A549 (cell line): ENCODE results near the gene TAS1R3. TPM values are rescaled to one million over a fixed set of nuclear protein-coding genes. Genes with fewer than 3 reads are reported as not detected.

Experiments
- ATAC-seq, 2 experiments: fragments of 200-7000 bp in 1 of 2; fragments of >200 bp in 1 of 2; cut with Nextera tagmentation in 1 of 2; cut with Tn5 transposase in 1 of 2; 3 replicates each; pipeline versions ENCODE4 v1.8.0 to v1.9.1; 2018 to 2020; ENCODE audit warnings: mild to moderate bottlenecking in 1 of 2, moderate library complexity in 1 of 2
- CTCF ChIA-PET: fragments of 300-600 bp; sonication (Branson Sonifier 250); formaldehyde crosslinking; extraction: SDS; loops from one replicate; lab custom pipeline; 2021; ENCODE audit warnings: antibody characterized with exemption, inconsistent platforms; lab: Yijun Ruan, JAX
- POLR2A ChIA-PET: fragments of 350-600 bp; formaldehyde crosslinking; extraction: SDS; loops from one replicate; lab custom pipeline; 2021; ENCODE audit warnings: antibody characterized with exemption, inconsistent platforms; lab: Yijun Ruan, JAX
- DNase-seq, 2 experiments: peaks; one replicate each; pipeline versions ENCODE4 v3.0.0 to v3.0.0-alpha.2; 2011 to 2016; ENCODE audit warnings: low read depth in 1 of 2, low spot score in 1 of 2
- FAIRE-seq: peaks from 2 replicates; lab custom pipeline; 2011; peaks lifted over from hg19 to GRCh38; lab: Jason Lieb, UNC
- H3K27ac ChIP-seq, 2 experiments: fragments of >200 bp; sonication (Bioruptor Twin); formaldehyde crosslinking; 3 replicates each; pipeline ENCODE4 v1.5.1; 2016 to 2017
- H3K4me1 ChIP-seq: fragments of >200 bp; sonication (Bioruptor Twin); formaldehyde crosslinking; 3 replicates; pipeline ENCODE4 v1.6.1; 2016
- H3K4me2 ChIP-seq: fragments of >200 bp; sonication (Bioruptor Twin); formaldehyde crosslinking; 3 replicates; pipeline ENCODE4 v1.6.1; 2016
- H3K4me3 ChIP-seq: fragments of >200 bp; sonication (Bioruptor Twin); formaldehyde crosslinking; 3 replicates; pipeline ENCODE4 v1.5.1; 2016
- H3K9me3 ChIP-seq: fragments of >200 bp; sonication (Bioruptor Twin); formaldehyde crosslinking; 3 replicates; pipeline ENCODE4 v1.6.1; 2016
- CBX2 ChIP-seq: fragments of 200-600 bp; sonication (generic); IDR thresholded peaks from 2 replicates; pipeline ENCODE4 v1.6.1; 2016; ENCODE audit warnings: low read depth, mild to moderate bottlenecking, borderline replicate concordance
- CTCF ChIP-seq: fragments of >200 bp; sonication (Bioruptor Twin); formaldehyde crosslinking; IDR thresholded peaks from 3 replicates; pipeline ENCODE4 v1.5.1; 2016
- EHMT2 ChIP-seq: fragments of 200-600 bp; sonication (generic); IDR thresholded peaks from 2 replicates; pipeline ENCODE4 v1.6.1; 2016; ENCODE audit warnings: antibody characterized with exemption, low read depth, mild to moderate bottlenecking, moderate library complexity
- EP300 ChIP-seq, 2 experiments: fragments of >200 bp; sonication (Bioruptor Twin); formaldehyde crosslinking; IDR thresholded peaks; 2 replicates in 1 of 2; 3 replicates in 1 of 2; pipeline ENCODE4 v1.6.1; 2016 to 2017
- HDAC2 ChIP-seq: fragments of 200-600 bp; sonication (generic); IDR thresholded peaks from 2 replicates; pipeline ENCODE4 v1.6.1; 2016
- JUN ChIP-seq, 2 experiments: fragments of >200 bp; sonication (Bioruptor Twin); formaldehyde crosslinking; IDR thresholded peaks; 2 replicates in 1 of 2; 3 replicates in 1 of 2; pipeline ENCODE4 v1.6.1; 2016 to 2017
- JUNB ChIP-seq: fragments of >200 bp; sonication (Bioruptor Twin); formaldehyde crosslinking; IDR thresholded peaks from 2 replicates; pipeline ENCODE4 v1.6.1; 2016
- MAFK ChIP-seq: fragments of 450-650 bp; IDR thresholded peaks from 2 replicates; pipeline ENCODE4 v1.6.1; 2014; ENCODE audit not compliant: partially characterized antibody
- MAX ChIP-seq: IDR thresholded peaks from 2 replicates; pipeline ENCODE4 v1.6.1; 2012
- MAZ ChIP-seq: fragments of 150-350 bp; IDR thresholded peaks from 2 replicates; pipeline ENCODE4 v1.6.1; 2014; ENCODE audit warnings: antibody characterized with exemption, low read depth, low read length, borderline replicate concordance
- NPAS2 ChIP-seq: fragments of 250-450 bp; sonication (Bioruptor Pico); IDR thresholded peaks from 2 replicates; pipeline ENCODE4 v1.8.0; 2022; ENCODE audit warnings: mild to moderate bottlenecking, moderate library complexity, borderline replicate concordance
- NR3C1 ChIP-seq: fragments of >200 bp; sonication (Bioruptor Twin); formaldehyde crosslinking; IDR thresholded peaks from 3 replicates; pipeline ENCODE4 v1.6.1; 2017
- PBX3 ChIP-seq: IDR thresholded peaks from 2 replicates; pipeline ENCODE4 v1.6.1; 2012
- POLR2AphosphoS2 ChIP-seq: conservative IDR thresholded peaks from 2 replicates; pipeline ENCODE4 v1.6.1; 2012; ENCODE audit warnings: low read length, improper control_type of control experiment, inconsistent platforms
- RAD21 ChIP-seq, 2 experiments: fragments of >200 bp in 1 of 2; sonication (Bioruptor Twin) in 1 of 2; formaldehyde crosslinking in 1 of 2; IDR thresholded peaks in 1 of 2; conservative IDR thresholded peaks in 1 of 2; 2 replicates in 1 of 2; 3 replicates in 1 of 2; pipeline ENCODE4 v1.6.1; 2012 to 2018; ENCODE audit warnings: inconsistent platforms in 1 of 2
- RARB ChIP-seq: fragments of 250-450 bp; sonication (Bioruptor Pico); IDR thresholded peaks from 2 replicates; pipeline ENCODE4 v1.8.0; 2021; ENCODE audit warnings: mild to moderate bottlenecking, moderate library complexity
- SREBF2 ChIP-seq: fragments of 450-650 bp; IDR thresholded peaks from 2 replicates; pipeline ENCODE4 v1.6.1; 2014; ENCODE audit warnings: mild to moderate bottlenecking, moderate library complexity
- TFCP2L1 ChIP-seq: fragments of 250-450 bp; sonication (Bioruptor Pico); IDR thresholded peaks from 2 replicates; pipeline ENCODE4 v1.5.0; 2021; ENCODE audit warnings: mild to moderate bottlenecking
- ZFP36 ChIP-seq: fragments of 450-650 bp; IDR thresholded peaks from 2 replicates; pipeline ENCODE4 v1.6.1; 2014; ENCODE audit warnings: borderline replicate concordance; ENCODE audit not compliant: partially characterized antibody
- ZSCAN20 ChIP-seq: fragments of 250-450 bp; sonication (Bioruptor Pico); IDR thresholded peaks from 2 replicates; pipeline ENCODE4 v1.8.0; 2022; ENCODE audit warnings: mild to moderate bottlenecking, moderate library complexity
- WGBS: methylation state at CpG from one replicate; pipeline ENCODE4 v1.1.6; 2017; ENCODE audit errors: missing lambda C conversion rate; 5-methylcytosine and 5-hydroxymethylcytosine counted together
- polyA plus RNA-seq, 4 experiments: library from polyadenylated mRNA; depleted of rRNA in 3 of 4; stranded (reverse); fragments of >200 nt; fragmentation: RNase III in 1 of 4; extraction: RNeasy Plus Mini Kit Qiagen cat#74134 plus additional on column Dnase treatment in 1 of 4; gene quantifications; 2 replicates in 3 of 4; 3 replicates in 1 of 4; pipeline ENCODE4 v1.2.3, GENCODE V29; 2011 to 2017
- TF ChIP-seq, protein P1 (sequence below): fragments of 150-350 bp; IDR thresholded peaks from 2 replicates; pipeline ENCODE4 v1.6.1; 2014; ENCODE audit warnings: low read depth, mild to moderate bottlenecking, low read length
- TF ChIP-seq, protein P2 (sequence below): fragments of 250-450 bp; sonication (Bioruptor Pico); IDR thresholded peaks from 2 replicates; pipeline ENCODE4 v1.5.0; 2021; ENCODE audit warnings: mild to moderate bottlenecking, moderate library complexity, borderline replicate concordance

TAS1R3 gene
- polyA plus RNA-seq, 2 of the 4 experiments (the other 2 are of a cell fraction) = 0.05 to 0.15 TPM

DNA sequence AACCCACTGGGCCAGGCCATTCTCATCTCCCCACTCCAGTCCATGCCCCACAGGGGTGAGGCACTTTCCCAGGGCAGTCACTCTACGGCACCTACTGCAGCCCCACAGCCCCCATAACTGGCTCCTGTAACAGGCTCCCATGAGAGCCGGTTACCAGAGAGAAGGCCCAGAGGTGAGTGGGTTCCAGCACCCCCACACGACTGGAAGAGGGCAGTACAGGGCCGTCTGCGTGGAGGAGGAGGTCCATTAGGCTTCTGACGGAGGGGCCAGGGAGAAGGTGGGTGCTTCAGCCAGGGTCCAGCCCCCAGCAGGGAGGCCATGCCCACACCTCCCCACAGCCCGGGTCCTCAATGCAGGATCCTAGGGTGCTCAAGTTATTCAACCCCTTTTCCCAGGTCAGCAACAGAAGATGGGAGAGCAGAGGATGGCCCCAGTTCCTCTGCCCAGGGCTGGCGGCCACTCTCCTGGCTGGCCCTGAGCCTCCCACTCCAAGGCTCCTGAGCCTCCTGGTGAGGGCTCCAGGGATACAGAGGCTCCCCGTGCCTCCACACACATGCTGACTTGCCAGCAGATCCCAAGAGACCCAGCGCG lies 24.9 kb upstream of the TAS1R3 start:
- 57% methylated on average over 8 of the region's 11 CpGs for WGBS
- ChIA-PET POLR2A (no interaction called here), CTCF (interaction anchor here (1.1 to 1.6 kb wide), 5 partner anchors 15 to 325 kb away, joined by 3 to 7 read pairs (median 3); no protein-coding TSS in a partner anchor)
- TF ChIP-seq NR3C1 = no peak
- TF ChIP-seq, protein P1, sequence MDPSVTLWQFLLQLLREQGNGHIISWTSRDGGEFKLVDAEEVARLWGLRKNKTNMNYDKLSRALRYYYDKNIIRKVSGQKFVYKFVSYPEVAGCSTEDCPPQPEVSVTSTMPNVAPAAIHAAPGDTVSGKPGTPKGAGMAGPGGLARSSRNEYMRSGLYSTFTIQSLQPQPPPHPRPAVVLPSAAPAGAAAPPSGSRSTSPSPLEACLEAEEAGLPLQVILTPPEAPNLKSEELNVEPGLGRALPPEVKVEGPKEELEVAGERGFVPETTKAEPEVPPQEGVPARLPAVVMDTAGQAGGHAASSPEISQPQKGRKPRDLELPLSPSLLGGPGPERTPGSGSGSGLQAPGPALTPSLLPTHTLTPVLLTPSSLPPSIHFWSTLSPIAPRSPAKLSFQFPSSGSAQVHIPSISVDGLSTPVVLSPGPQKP = no peak
- no peak for TF ChIP-seq MAZ
- no peak for TF ChIP-seq MAX
- TF ChIP-seq RAD21 (conservative IDR thresholded peaks at IDR 0.05 in 1 of 2, IDR thresholded peaks at IDR 0.05 in 1 of 2) = no peak
- no peak for TF ChIP-seq PBX3
- no peak for TF ChIP-seq NPAS2 (CRISPR knock-in tag)
- TF ChIP-seq POLR2AphosphoS2 = no peak
- no peak for TF ChIP-seq HDAC2
- TF ChIP-seq ZFP36 = no peak
- no peak for TF ChIP-seq CBX2
- TF ChIP-seq RARB (CRISPR knock-in tag) = no peak
- TF ChIP-seq JUN (IDR thresholded peaks at IDR 0.05) = no peak
- TF ChIP-seq JUNB = no peak
- peak overlapping the region; percentile 91 for H3K4me3 ChIP-seq
- FAIRE-seq (no peak), DNase-seq (no peak), ATAC-seq (peak in 1 of 2 experiments; percentile 8; a peak in 3 of 6 replicates)
- peak overlapping the region; percentile 91 for H3K4me2 ChIP-seq
- H3K4me1 ChIP-seq = peaks cover 41% of the 10 kb centered on the region
- H3K9me3 ChIP-seq = no peaks in the 10 kb centered on the region
- peak overlapping the region; percentile 87 to 95 for H3K27ac ChIP-seq

DNA sequence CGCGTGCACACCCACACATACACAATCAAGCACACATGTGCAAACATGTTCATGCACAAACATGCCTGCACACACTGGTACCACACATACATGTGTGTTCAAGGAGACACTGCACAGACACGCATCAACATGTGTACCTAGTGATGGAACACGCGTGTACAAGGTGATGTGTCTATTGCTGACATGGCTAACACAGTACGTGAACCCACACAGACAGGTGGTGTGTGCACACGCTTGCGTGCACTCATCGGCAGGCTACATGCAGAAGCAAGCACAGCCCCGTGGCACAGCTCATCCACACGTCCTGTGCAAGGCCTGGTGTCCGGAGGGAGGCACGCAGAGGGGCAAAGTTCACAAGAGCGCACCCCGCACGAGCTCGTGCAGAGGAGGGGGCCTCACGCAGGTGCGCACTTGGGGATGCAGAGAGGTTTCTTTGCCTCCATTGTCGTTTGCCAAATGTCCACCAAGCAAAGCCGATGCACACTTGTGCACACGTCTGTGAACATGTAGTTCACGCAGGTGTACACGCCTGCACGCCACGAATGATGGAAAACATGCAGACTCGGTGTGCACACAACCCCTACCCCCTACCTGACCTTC lies 24.3 kb upstream of the TAS1R3 start:
- POLR2A ChIA-PET = no interaction called here
- H3K4me2 ChIP-seq = peak overlapping the region; percentile 91
- FAIRE-seq = no peak

More for the DNA sequence above, 24.3 kb upstream of the TAS1R3 start:
- 72% methylated on average over 14 of the region's 27 CpGs for WGBS
- TF ChIP-seq CTCF (no peak), MAFK (no peak), NPAS2 (CRISPR knock-in tag) (no peak), TFCP2L1 (CRISPR knock-in tag) (no peak), EP300 (IDR thresholded peaks at IDR 0.05) (no peak), EHMT2 (no peak), ZSCAN20 (CRISPR knock-in tag) (no peak), SREBF2 (no peak)
- TF ChIP-seq, protein P2, sequence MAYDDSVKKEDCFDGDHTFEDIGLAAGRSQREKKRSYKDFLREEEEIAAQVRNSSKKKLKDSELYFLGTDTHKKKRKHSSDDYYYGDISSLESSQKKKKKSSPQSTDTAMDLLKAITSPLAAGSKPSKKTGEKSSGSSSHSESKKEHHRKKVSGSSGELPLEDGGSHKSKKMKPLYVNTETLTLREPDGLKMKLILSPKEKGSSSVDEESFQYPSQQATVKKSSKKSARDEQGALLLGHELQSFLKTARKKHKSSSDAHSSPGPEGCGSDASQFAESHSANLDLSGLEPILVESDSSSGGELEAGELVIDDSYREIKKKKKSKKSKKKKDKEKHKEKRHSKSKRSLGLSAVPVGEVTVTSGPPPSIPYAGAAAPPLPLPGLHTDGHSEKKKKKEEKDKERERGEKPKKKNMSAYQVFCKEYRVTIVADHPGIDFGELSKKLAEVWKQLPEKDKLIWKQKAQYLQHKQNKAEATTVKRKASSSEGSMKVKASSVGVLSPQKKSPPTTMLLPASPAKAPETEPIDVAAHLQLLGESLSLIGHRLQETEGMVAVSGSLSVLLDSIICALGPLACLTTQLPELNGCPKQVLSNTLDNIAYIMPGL (CRISPR knock-in tag) = no peak
- DNase-seq (no peak), ATAC-seq (no peak)
- Histone ChIP-seq H3K27ac (peak overlapping the region; percentile 78 to 96; a peak in 5 of 6 replicates), H3K4me3 (peak overlapping the region; percentile 91), H3K9me3 (no peaks in the 10 kb centered on the region), H3K4me1 (peaks cover 41% of the 10 kb centered on the region)
- CTCF ChIA-PET = interaction anchor here (1.1 kb wide), 1 partner anchor 39 kb away, joined by 3 read pairs; no protein-coding TSS in a partner anchor
